SK-N-MC (cell line): ENCODE measurements around the gene LAMTOR1.

Experiments
- EZH2 ChIP-seq: fragments of 200-600 bp; sonication (generic); IDR thresholded peaks from one replicate; pipeline ENCODE4 v1.6.1; 2017; ENCODE audit warnings: antibody characterized with exemption
- FOXP2 ChIP-seq: optimal IDR thresholded peaks from 2 replicates; pipeline ENCODE3; 2011; ENCODE audit warnings: mild to moderate bottlenecking, moderate library complexity; ENCODE audit not compliant: insufficient read depth; ENCODE audit errors: extremely low read length, control extremely low read depth
- POLR2AphosphoS5 ChIP-seq: IDR thresholded peaks from 2 replicates; pipeline ENCODE4 v1.6.1; 2012; ENCODE audit warnings: mild to moderate bottlenecking, low read depth, low read length, borderline replicate concordance

GRCh38 chr11:72129381-72129780 is 26.3 kb upstream of the LAMTOR1 start:
- TF ChIP-seq POLR2AphosphoS5 (no peak), EZH2 (no peak), FOXP2 (no peak)
